Kidney (tissue), 14 donors: ENCODE results near the gene MCF2L. TPM values are rescaled to one million over a fixed set of nuclear protein-coding genes. Genes with fewer than 3 reads are reported as not detected.

Experiments used
- DNase-seq, 5 donors: peaks; one replicate each; pipeline ENCODE4 v3.0.0-alpha.2; 2013 to 2020
- FAIRE-seq: peaks from 2 replicates; lab custom pipeline; 2012; peaks lifted over from hg19 to GRCh38; lab: Jason Lieb, UNC
- H3K27ac ChIP-seq, 2 donors: one replicate each; pipeline ENCODE4 v1.7.0; 2013; ENCODE audit warnings: low read depth in 2 of 2, low read length in 2 of 2, inconsistent platforms in 1 of 2
- H3K27me3 ChIP-seq: one replicate; pipeline ENCODE4 v1.7.1; 2013; ENCODE audit warnings: low read length, inconsistent platforms; ENCODE audit not compliant: control insufficient read depth, insufficient read depth
- H3K36me3 ChIP-seq, 3 donors: one replicate each; pipeline versions ENCODE4 v1.7.0 to v1.7.1; 2013; ENCODE audit warnings: low read length in 3 of 3, control low read depth in 1 of 3, inconsistent platforms in 1 of 3; ENCODE audit not compliant: insufficient read depth in 3 of 3, control insufficient read depth in 2 of 3
- H3K4me1 ChIP-seq, 3 donors: one replicate each; pipeline versions ENCODE4 v1.7.0 to v1.7.1; 2013; ENCODE audit warnings: low read length in 3 of 3, inconsistent platforms in 1 of 3, low read depth in 1 of 3; ENCODE audit not compliant: control insufficient read depth in 2 of 3, insufficient read depth in 2 of 3
- H3K4me3 ChIP-seq, 3 donors: one replicate each; pipeline versions ENCODE4 v1.7.0 to v1.8.1; 2013; ENCODE audit warnings: low read length in 3 of 3, control low read depth in 1 of 3, inconsistent platforms in 1 of 3
- H3K9ac ChIP-seq, 3 donors: one replicate each; pipeline versions ENCODE4 v1.7.0 to v1.7.1; 2013; ENCODE audit warnings: low read length in 3 of 3, control low read depth in 1 of 3, inconsistent platforms in 1 of 3
- H3K9me3 ChIP-seq, 3 donors: one replicate each; pipeline versions ENCODE4 v1.7.0 to v1.7.1; 2013; ENCODE audit warnings: low read length in 3 of 3, control low read depth in 1 of 3, inconsistent platforms in 1 of 3; ENCODE audit not compliant: control insufficient read depth in 2 of 3, insufficient read depth in 1 of 3
- intact Hi-C: fragments of 100-400 bp; cut with DNase I; formaldehyde crosslinking; loops from one replicate; pipeline ENCODE4 v1.11.1; 2022
- polyA plus RNA-seq: library from polyadenylated mRNA; stranded (reverse); fragments of 350-450 nt; fragmentation: Illumina TruSeq; extraction: RNeasy Lipid Tissue Mini Kit (QIAGEN cat#74804); gene quantifications from one replicate; pipeline ENCODE4 v1.2.3, GENCODE V29; 2014; ENCODE audit warnings: low read depth, low replicate concordance; ENCODE audit not compliant: insufficient read depth
- total RNA-seq: library from RNA; stranded (reverse); fragmentation: NEBNext Ultra II Directional; extraction: Animal tissue kit (Norgen Biotek cat#: 25700); gene quantifications from one replicate; pipeline ENCODE4 v1.2.1, GENCODE V29; 2021
- TF ChIP-seq, protein P1 (sequence below): IDR thresholded peaks from 3 replicates; pipeline ENCODE4 v1.5.1; 2012; ENCODE audit warnings: mild to moderate bottlenecking, moderate library complexity, borderline replicate concordance; ENCODE audit not compliant: insufficient read depth; ENCODE audit errors: extremely low read depth
- donor health status: control.
- donor health status: control.
- donor health status: control.
- donor health status: control.
- donor health status: control.
- donor health status: DM: yes; HTN: yes; CAD: no.
- donor health status: Normal renal cell carcinoma (clear cell type).

The MCF2L gene
- total and polyA plus RNA-seq, 2 donors from 2014 or later: 12.1 to 61.9 TPM

DNA sequence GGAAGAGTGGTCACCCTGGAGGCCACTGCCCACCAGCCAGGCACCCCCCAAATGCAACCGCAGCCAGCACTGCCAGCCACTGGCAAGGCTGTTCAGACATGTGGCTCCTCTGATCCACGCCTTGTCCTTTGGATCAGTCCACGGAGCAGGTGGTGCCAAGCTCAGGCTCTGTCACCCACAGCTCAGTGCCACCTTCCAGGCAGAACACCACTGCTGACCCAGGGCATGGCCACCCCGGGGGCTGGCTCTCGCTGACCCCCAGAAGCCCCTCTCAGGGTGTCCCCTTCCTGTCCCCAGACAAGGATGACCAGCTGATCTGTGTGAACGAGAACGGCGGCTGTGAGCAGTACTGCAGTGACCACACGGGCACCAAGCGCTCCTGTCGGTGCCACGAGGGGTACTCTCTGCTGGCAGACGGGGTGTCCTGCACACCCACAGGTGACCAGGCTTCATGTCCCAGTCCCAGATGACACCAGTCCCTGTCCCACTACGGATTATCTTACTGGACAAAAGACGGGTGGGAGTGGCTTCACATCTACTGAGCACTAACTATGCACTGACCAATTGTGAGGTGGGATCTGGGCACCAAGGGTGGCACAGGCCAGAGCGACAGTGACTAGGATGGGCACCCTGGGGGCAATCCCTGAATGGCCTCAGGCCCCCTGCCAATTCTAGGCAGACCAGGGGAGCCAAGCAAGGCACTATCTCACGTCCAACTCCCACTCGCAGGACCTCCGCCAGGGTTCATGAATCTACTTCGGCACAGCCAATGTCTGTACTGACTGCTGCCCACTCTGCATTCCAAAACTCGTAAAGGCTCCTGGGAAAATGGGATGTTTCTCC, 146.6 kb downstream of the MCF2L start:
- H3K27me3 ChIP-seq: no peaks in the 10 kb centered on the region
- no peak for FAIRE-seq
- intact Hi-C loops: no loop called here

DNA sequence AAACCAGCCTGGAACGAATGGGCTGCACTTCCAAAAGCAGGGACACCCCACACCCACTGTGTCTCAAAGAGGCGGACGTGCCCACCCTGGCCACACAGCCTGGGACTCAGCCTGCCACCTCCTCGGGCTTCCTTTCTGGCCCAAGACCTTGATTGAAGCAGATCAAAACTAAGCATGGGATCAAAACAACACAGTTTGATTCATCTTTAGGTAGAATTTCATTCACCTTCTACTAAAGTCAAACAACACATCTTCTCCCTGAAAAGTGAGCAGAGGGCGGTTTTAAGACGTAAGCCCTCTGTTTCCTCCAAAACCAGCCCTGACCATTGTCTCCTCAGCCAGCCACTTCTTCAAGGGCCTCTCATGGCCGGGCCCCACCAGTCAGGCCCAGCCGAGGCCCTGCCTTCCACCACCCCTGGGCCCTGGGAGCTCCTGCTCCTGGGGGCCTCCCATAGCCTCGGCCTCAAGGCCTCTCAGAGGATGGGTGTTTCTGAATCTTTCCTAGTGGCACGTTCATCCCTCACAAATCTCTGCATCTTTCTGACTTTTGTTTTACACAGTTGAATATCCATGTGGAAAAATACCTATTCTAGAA, 147.3 kb downstream of the MCF2L start:
- intact Hi-C loops: no loop called here
- no peak overlapping the region for H3K27ac ChIP-seq
- no peaks in the 10 kb centered on the region for H3K9me3 ChIP-seq
- TF ChIP-seq, protein P1, sequence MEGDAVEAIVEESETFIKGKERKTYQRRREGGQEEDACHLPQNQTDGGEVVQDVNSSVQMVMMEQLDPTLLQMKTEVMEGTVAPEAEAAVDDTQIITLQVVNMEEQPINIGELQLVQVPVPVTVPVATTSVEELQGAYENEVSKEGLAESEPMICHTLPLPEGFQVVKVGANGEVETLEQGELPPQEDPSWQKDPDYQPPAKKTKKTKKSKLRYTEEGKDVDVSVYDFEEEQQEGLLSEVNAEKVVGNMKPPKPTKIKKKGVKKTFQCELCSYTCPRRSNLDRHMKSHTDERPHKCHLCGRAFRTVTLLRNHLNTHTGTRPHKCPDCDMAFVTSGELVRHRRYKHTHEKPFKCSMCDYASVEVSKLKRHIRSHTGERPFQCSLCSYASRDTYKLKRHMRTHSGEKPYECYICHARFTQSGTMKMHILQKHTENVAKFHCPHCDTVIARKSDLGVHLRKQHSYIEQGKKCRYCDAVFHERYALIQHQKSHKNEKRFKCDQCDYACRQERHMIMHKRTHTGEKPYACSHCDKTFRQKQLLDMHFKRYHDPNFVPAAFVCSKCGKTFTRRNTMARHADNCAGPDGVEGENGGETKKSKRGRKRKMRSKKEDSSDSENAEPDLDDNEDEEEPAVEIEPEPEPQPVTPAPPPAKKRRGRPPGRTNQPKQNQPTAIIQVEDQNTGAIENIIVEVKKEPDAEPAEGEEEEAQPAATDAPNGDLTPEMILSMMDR: no peak
- no peaks in the 10 kb centered on the region for H3K4me1 ChIP-seq
- DNase-seq (peak in 2 of 5 donors; percentile 18 to 53), FAIRE-seq (no peak)
- H3K9ac ChIP-seq: no peak overlapping the region
- H3K36me3 ChIP-seq: no peaks in the 10 kb centered on the region
- no peaks in the 10 kb centered on the region for H3K27me3 ChIP-seq
- no peak overlapping the region for H3K4me3 ChIP-seq

More for the DNA sequence above, 146.6 kb downstream of the MCF2L start:
- Histone ChIP-seq H3K36me3 (no peaks in the 10 kb centered on the region), H3K4me1 (no peaks in the 10 kb centered on the region), H3K9ac (no peak overlapping the region), H3K27ac (no peak overlapping the region), H3K4me3 (no peak overlapping the region), H3K9me3 (no peaks in the 10 kb centered on the region)
- TF ChIP-seq, protein P1: no peak
- peak in 2 of 5 donors; percentile 22 to 44 for DNase-seq

DNA sequence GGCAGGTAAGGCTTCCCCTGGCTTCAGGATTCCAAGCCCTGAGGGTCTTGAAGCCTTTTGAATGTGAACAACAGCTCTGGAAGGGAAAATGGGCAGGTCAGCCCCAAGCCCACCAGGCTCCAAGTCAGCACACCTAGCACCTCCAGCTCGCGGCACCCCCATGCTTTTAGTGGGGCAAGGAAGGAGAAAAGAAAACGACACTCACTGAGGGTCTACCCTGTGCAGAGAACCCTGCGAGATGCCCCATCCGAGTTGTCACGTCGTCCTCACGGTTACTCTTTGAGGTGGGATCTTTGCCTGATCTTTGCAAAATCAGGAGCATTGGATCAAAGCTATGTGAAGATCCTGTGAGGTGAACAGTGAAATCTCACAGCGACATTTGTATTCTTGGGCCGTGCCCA, 147.9 kb downstream of the MCF2L start:
- Histone ChIP-seq H3K27me3 (no peaks in the 10 kb centered on the region), H3K36me3 (no peaks in the 10 kb centered on the region), H3K9me3 (no peaks in the 10 kb centered on the region), H3K9ac (no peak overlapping the region), H3K4me1 (no peaks in the 10 kb centered on the region), H3K4me3 (no peak overlapping the region), H3K27ac (no peak overlapping the region)
- intact Hi-C loops: no loop called here
- DNase-seq (peak in 2 of 5 donors; percentile 15 to 35), FAIRE-seq (no peak)
- TF ChIP-seq, protein P1: no peak
